Measurements from ENCODE around the gene ZNF358. TPM values are rescaled to one million over a fixed set of nuclear protein-coding genes. Genes with fewer than 3 reads are reported as not detected.
"Not testable (repeated sequence)": the region's sequence is repeated elsewhere in the genome, so short reads cannot be mapped to it uniquely, and the experiment has no call there.

Gene ZNF358
- total RNA-seq, 1 donor from 2014 or later = 16.9 TPM

DNA sequence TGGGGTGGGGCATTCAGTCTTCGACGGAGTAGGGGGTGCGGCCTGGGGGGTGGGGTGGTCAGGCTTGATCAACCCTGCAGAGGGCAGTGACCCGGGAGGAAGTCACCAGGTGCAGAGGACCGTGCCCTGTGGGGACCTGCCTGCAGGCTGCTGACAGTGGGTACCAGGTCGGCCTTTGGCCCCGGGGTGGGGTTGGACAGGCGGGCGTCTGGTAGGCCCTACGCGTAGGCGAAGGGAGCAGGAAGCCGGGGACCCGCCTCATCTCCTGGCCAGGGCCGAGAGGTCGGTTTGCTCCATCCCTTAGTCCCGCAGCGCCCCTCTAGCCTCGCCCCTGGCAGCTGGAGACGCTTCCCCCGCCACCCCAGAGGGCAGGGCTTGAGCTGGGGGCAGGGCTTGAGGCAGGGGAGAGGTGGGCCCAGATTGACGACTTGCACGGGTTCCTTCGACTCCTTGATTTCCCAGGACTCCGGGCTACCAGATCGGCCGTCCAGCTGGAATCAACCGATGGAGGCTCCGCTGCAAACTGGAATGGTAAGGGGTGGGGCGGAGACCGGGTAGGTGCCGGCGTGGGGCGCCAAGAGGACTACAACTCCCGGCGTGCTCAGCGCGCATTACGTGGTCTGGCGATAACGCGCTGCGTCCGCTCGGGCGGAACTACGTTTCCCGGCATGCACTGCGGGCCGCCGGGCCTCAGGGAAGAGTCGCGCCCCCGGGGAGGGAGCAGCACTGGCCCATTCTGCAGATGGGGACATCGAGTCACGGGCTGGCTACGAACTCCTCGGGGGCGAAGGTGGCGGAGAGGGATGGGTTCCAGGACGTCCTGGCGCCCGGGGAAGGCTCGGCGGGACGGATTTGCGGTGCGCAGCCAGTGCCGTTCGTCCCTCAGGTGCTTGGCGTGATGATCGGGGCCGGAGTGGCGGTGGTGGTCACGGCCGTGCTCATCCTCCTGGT is 19.4 kb downstream of the ZNF358 start, which contains the start of gene PNPLA6:
Gene PNPLA6, plus strand, starts transcription at position 671 of the 951 bp plus-strand sequence. Its CDS starts 72 bp downstream, at position 743.
- Histone ChIP-seq H2AFZ (replicated peaks) (peak within 1 kb of the TSS; percentile 95), H3K4me1 (no peaks in the 10 kb centered on the region), H3K4me2 (peak within 1 kb of the TSS; percentile 90), H3K27me3 (no peaks in the 10 kb centered on the region), H3K27ac (peak within 1 kb of the TSS; percentile 72), H3K9ac (peak within 1 kb of the TSS; percentile 56), H3K9me3 (ENCODE audit: low read depth) (no peaks in the 10 kb centered on the region), H3K36me3 (no peaks in the 10 kb centered on the region), H4K20me1 (ENCODE audit: low read depth) (no peaks in the 10 kb centered on the region), H3F3A (ENCODE audit: low read depth) (peaks cover 14% of the 10 kb centered on the region), H3K4me3 (peak within 1 kb of the TSS; percentile 95), H3K79me2 (ENCODE audit: low read depth) (no peaks in the 10 kb centered on the region)
- Mint-ChIP-seq H3K36me3 (peaks cover 7% of the 10 kb centered on the region), H3K27me3 (ENCODE audit: insufficient read depth, low read depth) (peaks cover 5% of the 10 kb centered on the region), H3K4me1 (peaks cover 5% of the 10 kb centered on the region), H3K27ac (peak within 1 kb of the TSS; percentile 87), H3K4me3 (peak within 1 kb of the TSS; percentile 98), H3K9me3 (no peaks in the 10 kb centered on the region)
- TF ChIP-seq EZH2 (IDR thresholded peaks at IDR 0.05) = no peak
- no peak for TF ChIP-seq EZH2phosphoT487 (IDR thresholded peaks at IDR 0.05)
- TF ChIP-seq, protein P1, sequence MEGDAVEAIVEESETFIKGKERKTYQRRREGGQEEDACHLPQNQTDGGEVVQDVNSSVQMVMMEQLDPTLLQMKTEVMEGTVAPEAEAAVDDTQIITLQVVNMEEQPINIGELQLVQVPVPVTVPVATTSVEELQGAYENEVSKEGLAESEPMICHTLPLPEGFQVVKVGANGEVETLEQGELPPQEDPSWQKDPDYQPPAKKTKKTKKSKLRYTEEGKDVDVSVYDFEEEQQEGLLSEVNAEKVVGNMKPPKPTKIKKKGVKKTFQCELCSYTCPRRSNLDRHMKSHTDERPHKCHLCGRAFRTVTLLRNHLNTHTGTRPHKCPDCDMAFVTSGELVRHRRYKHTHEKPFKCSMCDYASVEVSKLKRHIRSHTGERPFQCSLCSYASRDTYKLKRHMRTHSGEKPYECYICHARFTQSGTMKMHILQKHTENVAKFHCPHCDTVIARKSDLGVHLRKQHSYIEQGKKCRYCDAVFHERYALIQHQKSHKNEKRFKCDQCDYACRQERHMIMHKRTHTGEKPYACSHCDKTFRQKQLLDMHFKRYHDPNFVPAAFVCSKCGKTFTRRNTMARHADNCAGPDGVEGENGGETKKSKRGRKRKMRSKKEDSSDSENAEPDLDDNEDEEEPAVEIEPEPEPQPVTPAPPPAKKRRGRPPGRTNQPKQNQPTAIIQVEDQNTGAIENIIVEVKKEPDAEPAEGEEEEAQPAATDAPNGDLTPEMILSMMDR (IDR thresholded peaks at IDR 0.05) = no peak
- peak; percentile 98 for DNase-seq (ENCODE audit: low spot score)

DNA sequence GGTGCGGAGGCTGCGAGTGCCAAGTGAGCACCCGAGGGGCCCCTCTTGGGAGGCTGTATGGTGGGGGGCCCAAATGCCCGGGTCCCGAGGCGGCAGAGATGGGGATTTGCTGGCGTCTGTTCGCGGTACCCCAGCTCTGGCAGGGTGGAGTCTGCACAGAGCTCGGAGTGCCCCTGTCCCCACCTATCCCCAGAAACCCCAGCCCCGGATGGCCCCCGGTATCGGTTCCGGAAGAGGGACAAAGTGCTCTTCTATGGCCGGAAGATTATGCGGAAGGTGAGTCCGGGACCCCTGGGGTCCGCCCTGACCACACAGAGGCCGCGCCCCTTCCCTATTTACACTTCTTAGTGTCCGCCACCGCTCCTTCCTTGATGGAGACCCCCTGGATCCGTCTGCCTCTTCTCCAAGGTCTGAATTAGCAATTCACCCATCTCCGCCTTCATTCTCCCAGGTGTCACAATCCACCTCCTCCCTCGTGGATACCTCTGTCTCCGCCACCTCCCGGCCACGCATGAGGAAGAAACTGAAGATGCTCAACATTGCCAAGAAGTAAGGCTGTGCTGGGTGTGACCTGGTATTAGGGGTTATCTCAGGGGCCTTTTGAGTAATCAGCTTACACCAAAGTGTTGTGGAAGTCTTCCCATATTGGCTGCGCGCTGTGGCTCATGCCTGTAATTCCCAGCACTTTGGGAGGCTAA is 20.2 kb downstream of the ZNF358 start:
- TF ChIP-seq, protein P1 (IDR thresholded peaks at IDR 0.05) = no peak
- TF ChIP-seq EZH2phosphoT487 (IDR thresholded peaks at IDR 0.05) = no peak
- no peak for TF ChIP-seq EZH2 (IDR thresholded peaks at IDR 0.05)
- H3K27me3 ChIP-seq = no peaks in the 10 kb centered on the region
- peaks cover 14% of the 10 kb centered on the region for H3F3A ChIP-seq (ENCODE audit: low read depth)
- H3K9me3 ChIP-seq (ENCODE audit: low read depth) = no peaks in the 10 kb centered on the region
- H3K9ac ChIP-seq = no peak overlapping the region
- peaks cover 5% of the 10 kb centered on the region for H3K4me1 Mint-ChIP-seq
- H3K4me3 Mint-ChIP-seq = peak overlapping the region; percentile 98
- H3K79me2 ChIP-seq (ENCODE audit: low read depth) = no peaks in the 10 kb centered on the region
- H3K36me3 ChIP-seq = no peaks in the 10 kb centered on the region
- H3K36me3 Mint-ChIP-seq = peaks cover 8% of the 10 kb centered on the region
- peak overlapping the region; percentile 90 for H3K4me2 ChIP-seq
- no peak overlapping the region for H3K27ac ChIP-seq
- H3K4me3 ChIP-seq = peak overlapping the region; percentile 95
- H3K27me3 Mint-ChIP-seq (ENCODE audit: insufficient read depth, low read depth) = peaks cover 5% of the 10 kb centered on the region
- no peaks in the 10 kb centered on the region for H3K4me1 ChIP-seq
- no peak for DNase-seq (ENCODE audit: low spot score)
- H4K20me1 ChIP-seq (ENCODE audit: low read depth) = no peaks in the 10 kb centered on the region
- no peak overlapping the region for H2AFZ ChIP-seq (replicated peaks)
- no peaks in the 10 kb centered on the region for H3K9me3 Mint-ChIP-seq
- H3K27ac Mint-ChIP-seq = no peak overlapping the region

DNA sequence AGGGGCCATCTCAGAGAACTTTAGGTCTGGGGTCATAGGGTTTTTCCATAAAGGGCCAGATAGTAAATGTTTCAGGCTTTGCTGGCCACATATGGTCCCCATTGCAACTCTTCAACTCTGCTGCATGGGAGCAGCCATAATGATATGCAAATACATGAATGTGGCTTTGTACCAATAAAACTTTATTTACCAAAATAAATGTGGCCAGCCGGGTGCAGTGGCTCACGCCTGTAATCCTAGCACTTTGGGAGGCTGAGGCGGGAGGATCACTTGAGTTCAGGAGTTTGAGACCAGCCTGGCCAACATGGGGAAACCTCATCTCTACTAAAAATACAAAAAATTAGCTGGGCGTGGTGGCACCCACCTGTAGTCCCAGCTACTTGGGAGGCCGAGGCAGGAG is 23.1 kb downstream of the ZNF358 start:
- H3K27ac Mint-ChIP-seq, H3K27me3 ChIP-seq, H3K4me3 Mint-ChIP-seq: not testable (repeated sequence)

More for the DNA sequence above, 23.1 kb downstream of the ZNF358 start:
- H3K4me1 Mint-ChIP-seq; H3K36me3 ChIP-seq; DNase-seq (ENCODE audit: low spot score); H3K79me2 ChIP-seq (ENCODE audit: low read depth); H3K4me1 ChIP-seq; H3K4me3 ChIP-seq; H3K9me3 ChIP-seq (ENCODE audit: low read depth); H3K9ac ChIP-seq; H3K27ac ChIP-seq; H3K9me3 Mint-ChIP-seq; H3K27me3 Mint-ChIP-seq (ENCODE audit: insufficient read depth, low read depth); H2AFZ ChIP-seq (replicated peaks); H4K20me1 ChIP-seq (ENCODE audit: low read depth); H3K4me2 ChIP-seq: not testable (repeated sequence)
- H3K36me3 Mint-ChIP-seq = peaks cover 17% of the 10 kb centered on the region
- peaks cover 14% of the 10 kb centered on the region for H3F3A ChIP-seq (ENCODE audit: low read depth)

Measured in neural progenitor cell (in vitro differentiated cells).